OCI-LY3 (cell line): ENCODE results near the gene ARMC3.

Experiments used
- H2AFZ ChIP-seq: fragments of 200-600, 300-600 bp; shearing (Covaris generic); 2 replicates; pipeline ENCODE4 v1.6.0; 2014; ENCODE audit warnings: antibody characterized with exemption, low read depth, low read length
- H3K27ac ChIP-seq: fragments of 200-600, 300-600 bp; sonication (generic); 2 replicates; pipeline ENCODE4 v1.5.1; 2014; ENCODE audit warnings: mild to moderate bottlenecking, low read length, moderate library complexity, mixed read lengths
- H3K27me3 ChIP-seq: fragments of 200-600, 300-600 bp; sonication (generic); 2 replicates; pipeline ENCODE4 v1.6.1; 2014; ENCODE audit warnings: low read depth, low read length, mixed read lengths
- H3K36me3 ChIP-seq: fragments of 200-600, 300-600 bp; sonication (generic); replicated peaks from 2 replicates; pipeline ENCODE3; 2014; ENCODE audit warnings: low read depth, low read length, mixed read lengths
- H3K4me1 ChIP-seq: fragments of 300-600, 200-600 bp; sonication (generic); 2 replicates; pipeline ENCODE4 v1.6.1; 2014; ENCODE audit warnings: low read length, mixed read lengths
- H3K4me2 ChIP-seq: fragments of 200-600, 300-600 bp; sonication (generic); 2 replicates; pipeline ENCODE4 v1.6.1; 2014; ENCODE audit warnings: low read length, mixed read lengths
- H3K4me3 ChIP-seq: fragments of 300-600, 200-600 bp; sonication (generic); 2 replicates; pipeline ENCODE4 v1.5.1; 2014; ENCODE audit warnings: antibody characterized with exemption, mild to moderate bottlenecking, low read length, moderate library complexity
- H3K79me2 ChIP-seq: fragments of 300-600, 200-600 bp; shearing (Covaris generic); 2 replicates; pipeline ENCODE4 v1.6.1; 2014; ENCODE audit warnings: mild to moderate bottlenecking, low read length, mixed read lengths
- H3K9ac ChIP-seq: fragments of 300-600, 200-600 bp; shearing (Covaris generic); 2 replicates; pipeline ENCODE4 v1.6.0; 2014; ENCODE audit warnings: mild to moderate bottlenecking, low read length, moderate library complexity
- H3K9me3 ChIP-seq: fragments of 200-600, 300-600 bp; shearing (Covaris generic); 2 replicates; pipeline ENCODE4 v1.6.1; 2014; ENCODE audit warnings: low read length, mixed read lengths; ENCODE audit not compliant: insufficient read depth
- H4K20me1 ChIP-seq: fragments of 200-600, 300-600 bp; sonication (generic); 2 replicates; pipeline ENCODE4 v1.6.1; 2016; ENCODE audit warnings: low read length, mixed read lengths; ENCODE audit not compliant: insufficient read depth
- EZH2phosphoT487 ChIP-seq: fragments of 200-600 bp; shearing (Covaris generic); IDR thresholded peaks from 2 replicates; pipeline ENCODE4 v1.6.1; 2018; ENCODE audit warnings: antibody characterized with exemption, mixed run types, low read depth
- TF ChIP-seq, protein P1 (sequence below): fragments of 200-600, 300-600 bp; sonication (generic); IDR thresholded peaks from 2 replicates; pipeline ENCODE4 v1.5.1; 2014; ENCODE audit warnings: antibody characterized with exemption, low read length, low read depth

The ARMC3 gene

DNA sequence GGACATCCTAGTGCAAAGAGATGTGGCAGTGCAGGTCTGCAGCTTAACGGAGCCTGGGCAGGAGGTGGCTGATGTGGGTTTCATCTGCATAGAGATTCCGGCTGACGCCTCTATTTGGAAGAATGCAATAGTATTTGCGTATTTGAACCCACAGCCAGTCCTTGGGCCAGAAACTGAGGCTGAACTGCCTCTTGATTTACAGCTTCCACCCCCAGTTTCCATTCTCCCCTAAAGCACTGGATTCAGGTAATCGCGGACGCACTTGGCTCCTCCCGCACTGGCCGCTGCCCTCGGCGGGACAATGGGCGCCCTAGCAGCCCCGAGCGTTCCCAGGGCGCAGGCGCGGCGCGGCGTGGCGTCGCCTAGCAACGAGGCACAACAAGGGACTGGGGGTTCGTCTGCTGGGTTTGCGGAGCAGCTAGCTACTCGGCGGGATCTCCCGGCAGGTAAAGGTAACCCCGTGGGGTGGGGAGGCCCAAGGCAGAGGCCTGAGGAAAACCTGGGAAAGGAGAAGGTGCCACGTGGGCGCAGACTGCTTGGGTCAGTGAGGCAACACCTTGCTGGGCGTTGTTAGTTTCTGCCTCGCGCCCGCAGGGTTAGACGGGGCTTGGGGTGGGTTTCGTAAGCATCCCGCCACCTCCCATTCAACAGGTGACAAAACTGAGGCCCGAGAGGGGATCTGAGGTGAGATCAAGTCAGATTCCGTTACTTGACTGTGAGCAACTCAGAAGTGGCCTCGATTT is at the start of gene ARMC3:
Gene ARMC3 (plus strand): TSS at position 393 of the 743 bp plus-strand sequence. CDS start 3,944 bp downstream, outside the sequence.
- Histone ChIP-seq H3K4me1 (no peaks in the 10 kb centered on the region), H3K27me3 (no peaks in the 10 kb centered on the region), H3K36me3 (no peaks in the 10 kb centered on the region), H3K9ac (no peak within 1 kb of the TSS), H3K4me2 (no peak within 1 kb of the TSS), H4K20me1 (no peaks in the 10 kb centered on the region), H3K4me3 (no peak within 1 kb of the TSS), H2AFZ (no peak within 1 kb of the TSS), H3K79me2 (no peaks in the 10 kb centered on the region), H3K27ac (no peak within 1 kb of the TSS), H3K9me3 (no peaks in the 10 kb centered on the region)
- TF ChIP-seq EZH2phosphoT487, result no peak

DNA sequence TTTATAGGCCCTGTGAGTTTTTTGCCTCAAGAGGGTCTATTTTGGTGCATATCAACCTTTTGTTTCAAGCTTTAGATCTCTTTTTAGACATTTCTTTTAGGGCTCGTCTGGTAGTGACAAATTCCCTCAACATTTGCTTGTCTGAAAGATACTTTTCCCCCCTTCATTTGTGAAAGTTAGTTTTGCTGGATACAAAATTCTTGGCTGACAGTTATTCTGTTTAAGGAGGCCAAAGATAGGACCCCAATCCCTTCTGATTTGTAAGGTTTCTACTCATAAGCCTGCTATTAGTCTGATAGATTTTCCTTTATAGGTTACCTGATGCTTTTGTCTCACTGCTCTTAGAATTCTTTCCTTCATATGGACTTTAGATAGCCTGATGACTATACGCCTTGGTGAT is 36.1 kb upstream of the ARMC3 start:
- Histone ChIP-seq H3K4me1 (no peaks in the 10 kb centered on the region), H3K9me3 (no peaks in the 10 kb centered on the region), H4K20me1 (no peaks in the 10 kb centered on the region), H3K79me2 (no peaks in the 10 kb centered on the region), H3K27me3 (no peaks in the 10 kb centered on the region), H3K9ac (no peak overlapping the region), H3K4me2 (no peak overlapping the region), H3K4me3 (no peak overlapping the region), H3K36me3 (no peaks in the 10 kb centered on the region), H3K27ac (no peak overlapping the region), H2AFZ (no peak overlapping the region)
- TF ChIP-seq EZH2phosphoT487, result no peak
- TF ChIP-seq, protein P1, sequence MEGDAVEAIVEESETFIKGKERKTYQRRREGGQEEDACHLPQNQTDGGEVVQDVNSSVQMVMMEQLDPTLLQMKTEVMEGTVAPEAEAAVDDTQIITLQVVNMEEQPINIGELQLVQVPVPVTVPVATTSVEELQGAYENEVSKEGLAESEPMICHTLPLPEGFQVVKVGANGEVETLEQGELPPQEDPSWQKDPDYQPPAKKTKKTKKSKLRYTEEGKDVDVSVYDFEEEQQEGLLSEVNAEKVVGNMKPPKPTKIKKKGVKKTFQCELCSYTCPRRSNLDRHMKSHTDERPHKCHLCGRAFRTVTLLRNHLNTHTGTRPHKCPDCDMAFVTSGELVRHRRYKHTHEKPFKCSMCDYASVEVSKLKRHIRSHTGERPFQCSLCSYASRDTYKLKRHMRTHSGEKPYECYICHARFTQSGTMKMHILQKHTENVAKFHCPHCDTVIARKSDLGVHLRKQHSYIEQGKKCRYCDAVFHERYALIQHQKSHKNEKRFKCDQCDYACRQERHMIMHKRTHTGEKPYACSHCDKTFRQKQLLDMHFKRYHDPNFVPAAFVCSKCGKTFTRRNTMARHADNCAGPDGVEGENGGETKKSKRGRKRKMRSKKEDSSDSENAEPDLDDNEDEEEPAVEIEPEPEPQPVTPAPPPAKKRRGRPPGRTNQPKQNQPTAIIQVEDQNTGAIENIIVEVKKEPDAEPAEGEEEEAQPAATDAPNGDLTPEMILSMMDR, result no peak

DNA sequence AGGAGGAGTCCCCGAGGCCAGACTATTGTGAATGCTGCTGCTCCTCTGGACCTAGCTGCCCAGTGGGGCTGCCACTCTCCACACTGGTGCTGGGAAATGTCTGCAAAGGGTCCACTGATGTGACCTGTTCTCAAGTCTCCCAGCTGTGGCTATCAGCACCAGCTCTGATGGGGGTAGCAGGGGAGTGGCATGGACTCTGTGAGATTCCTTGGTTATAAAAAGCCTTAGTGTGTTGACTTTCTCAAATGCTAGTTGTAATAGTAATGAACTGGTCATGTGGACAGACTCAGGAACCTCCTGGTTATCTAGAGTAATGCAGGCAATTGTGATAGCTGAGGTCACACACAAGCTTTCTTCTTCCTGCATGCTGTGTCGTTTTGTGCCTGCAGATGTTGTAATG is 34.1 kb upstream of the ARMC3 start:
- no peak for TF ChIP-seq EZH2phosphoT487
- TF ChIP-seq, protein P1, result no peak
- Histone ChIP-seq H3K36me3 (no peaks in the 10 kb centered on the region), H3K79me2 (no peaks in the 10 kb centered on the region), H3K27me3 (no peaks in the 10 kb centered on the region), H3K9ac (no peak overlapping the region), H3K27ac (no peak overlapping the region), H3K4me1 (no peaks in the 10 kb centered on the region), H3K4me2 (no peak overlapping the region), H3K4me3 (no peak overlapping the region), H3K9me3 (no peaks in the 10 kb centered on the region), H4K20me1 (no peaks in the 10 kb centered on the region), H2AFZ (no peak overlapping the region)

DNA sequence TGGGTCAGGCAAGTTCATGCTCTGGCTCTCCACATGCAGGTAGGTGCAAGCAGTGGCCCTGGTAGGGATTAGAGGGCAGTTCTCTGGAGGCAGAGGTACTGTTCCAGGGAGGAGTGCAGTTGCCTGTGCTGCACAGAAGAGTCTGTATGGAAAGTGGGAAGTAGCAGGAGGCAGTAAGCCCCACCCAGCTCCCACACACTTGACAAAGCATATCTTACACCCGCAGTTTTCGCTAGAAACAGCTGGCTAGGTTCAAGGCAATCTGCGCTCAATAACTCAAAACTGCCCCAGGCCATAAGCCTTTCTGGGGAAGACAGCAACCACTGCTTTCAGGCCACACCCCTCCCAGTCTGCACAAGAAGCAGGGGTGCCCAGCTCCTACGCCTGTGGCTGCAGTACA is 33.1 kb upstream of the ARMC3 start:
- TF ChIP-seq, protein P1, result no peak
- no peak for TF ChIP-seq EZH2phosphoT487
- Histone ChIP-seq H3K9me3 (no peaks in the 10 kb centered on the region), H3K27me3 (no peaks in the 10 kb centered on the region), H3K4me1 (no peaks in the 10 kb centered on the region), H3K36me3 (no peaks in the 10 kb centered on the region), H3K4me3 (no peak overlapping the region), H2AFZ (no peak overlapping the region), H3K79me2 (no peaks in the 10 kb centered on the region), H3K4me2 (no peak overlapping the region), H3K27ac (no peak overlapping the region), H3K9ac (no peak overlapping the region), H4K20me1 (no peaks in the 10 kb centered on the region)
